Testis (tissue), 2 donors: ENCODE data around the gene ARL3.

Source experiments
- POLR2A ChIP-seq: fragments of 450-650 bp; IDR thresholded peaks from one replicate; pipeline ENCODE4 v1.6.1; 2017; ENCODE audit warnings: antibody characterized with exemption, mild to moderate bottlenecking, moderate library complexity
- TF ChIP-seq, protein P1 (sequence below), 3 experiments: fragments of 450-650 bp in 2 of 3; fragments of 200-600 bp in 1 of 3; sonication (generic) in 1 of 3; IDR thresholded peaks; one replicate each; pipeline ENCODE4 v1.5.1; 2016 to 2019; ENCODE audit warnings: antibody characterized with exemption in 3 of 3, mild to moderate bottlenecking in 2 of 3, moderate library complexity in 1 of 3

DNA sequence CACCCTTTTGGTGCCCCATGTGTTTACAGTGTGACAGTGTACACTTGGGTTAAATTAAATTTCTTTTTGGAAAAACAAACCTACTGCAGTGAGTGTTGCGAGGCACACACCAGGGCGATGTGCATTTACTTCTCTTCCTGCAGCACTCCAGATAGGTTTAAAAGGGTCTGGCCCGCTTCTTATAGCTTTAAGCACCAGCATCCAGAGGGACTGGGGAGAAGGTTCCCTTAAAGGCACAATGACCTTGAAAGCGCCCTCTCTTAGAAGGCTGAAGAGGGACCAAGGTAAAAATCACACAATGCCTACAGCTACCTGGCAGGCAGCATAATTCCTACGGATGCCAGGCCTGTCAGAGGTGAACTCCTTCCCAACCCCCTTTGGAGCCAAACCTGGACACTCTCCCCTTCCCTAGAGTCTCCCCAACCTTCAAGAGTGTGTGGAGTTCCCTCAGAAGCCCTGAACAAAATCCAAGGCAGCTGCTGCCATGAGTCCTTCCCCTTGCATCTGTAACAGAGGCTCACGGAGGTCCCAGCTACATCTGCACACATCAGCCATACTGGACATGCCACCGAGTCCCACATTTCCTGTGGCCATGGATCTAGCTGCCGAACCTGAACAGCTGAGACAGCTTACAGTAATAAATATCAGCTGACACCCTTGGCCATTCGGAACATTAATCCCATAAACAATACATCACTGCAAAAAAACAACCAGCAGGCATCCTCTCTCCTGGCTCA, 36.7 kb downstream of the ARL3 start:
- TF ChIP-seq POLR2A: no peak
- TF ChIP-seq, protein P1, sequence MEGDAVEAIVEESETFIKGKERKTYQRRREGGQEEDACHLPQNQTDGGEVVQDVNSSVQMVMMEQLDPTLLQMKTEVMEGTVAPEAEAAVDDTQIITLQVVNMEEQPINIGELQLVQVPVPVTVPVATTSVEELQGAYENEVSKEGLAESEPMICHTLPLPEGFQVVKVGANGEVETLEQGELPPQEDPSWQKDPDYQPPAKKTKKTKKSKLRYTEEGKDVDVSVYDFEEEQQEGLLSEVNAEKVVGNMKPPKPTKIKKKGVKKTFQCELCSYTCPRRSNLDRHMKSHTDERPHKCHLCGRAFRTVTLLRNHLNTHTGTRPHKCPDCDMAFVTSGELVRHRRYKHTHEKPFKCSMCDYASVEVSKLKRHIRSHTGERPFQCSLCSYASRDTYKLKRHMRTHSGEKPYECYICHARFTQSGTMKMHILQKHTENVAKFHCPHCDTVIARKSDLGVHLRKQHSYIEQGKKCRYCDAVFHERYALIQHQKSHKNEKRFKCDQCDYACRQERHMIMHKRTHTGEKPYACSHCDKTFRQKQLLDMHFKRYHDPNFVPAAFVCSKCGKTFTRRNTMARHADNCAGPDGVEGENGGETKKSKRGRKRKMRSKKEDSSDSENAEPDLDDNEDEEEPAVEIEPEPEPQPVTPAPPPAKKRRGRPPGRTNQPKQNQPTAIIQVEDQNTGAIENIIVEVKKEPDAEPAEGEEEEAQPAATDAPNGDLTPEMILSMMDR (IDR thresholded peaks at IDR 0.05): no peak
